IgD-negative memory B cell (primary cell): Measurements from ENCODE around the gene ANAPC4. TPM values are rescaled to one million over a fixed set of nuclear protein-coding genes. Genes with fewer than 3 reads are reported as not detected.

Experiments
- H3K27ac Mint-ChIP-seq, 3 donors: one replicate each; pipeline ENCODE4 v1.8.0; 2020 to 2022; ENCODE audit warnings: mild to moderate bottlenecking in 3 of 3, mixed read lengths in 3 of 3, moderate library complexity in 1 of 3
- H3K27me3 Mint-ChIP-seq: one replicate; pipeline ENCODE4 v1.8.0; 2021; ENCODE audit warnings: mixed read lengths
- H3K36me3 Mint-ChIP-seq: one replicate; pipeline ENCODE4 v1.8.0; 2020; ENCODE audit warnings: mild to moderate bottlenecking, mixed read lengths
- H3K4me1 Mint-ChIP-seq, 3 donors: one replicate each; pipeline ENCODE4 v1.8.0; 2020 to 2022; ENCODE audit warnings: mixed read lengths in 3 of 3, mild to moderate bottlenecking in 1 of 3
- H3K4me3 Mint-ChIP-seq, 4 donors: one replicate each; pipeline ENCODE4 v1.8.0; 2020 to 2022; ENCODE audit warnings: mild to moderate bottlenecking in 4 of 4, mixed read lengths in 4 of 4, moderate library complexity in 3 of 4
- H3K9me3 Mint-ChIP-seq, 3 donors: one replicate each; pipeline ENCODE4 v1.8.0; 2020 to 2021; ENCODE audit warnings: mixed read lengths in 3 of 3, mild to moderate bottlenecking in 1 of 3
- polyA plus RNA-seq: library from polyadenylated mRNA; unstranded; fragments of 300-500 nt; fragmentation: Illumina TruSeq; gene quantifications from one replicate; pipeline ENCODE4 v1.2.3, GENCODE V29; 2021

Gene ANAPC4
- polyA plus RNA-seq, 1 donor from 2014 or later: 19.4 TPM

- H3K4me1 Mint-ChIP-seq: no peaks in the 10 kb centered on the region
- no peak overlapping the region for H3K27ac Mint-ChIP-seq
- peaks cover 8% of the 10 kb centered on the region for H3K36me3 Mint-ChIP-seq
- no peak overlapping the region for H3K4me3 Mint-ChIP-seq
- H3K9me3 Mint-ChIP-seq: no peaks in the 10 kb centered on the region
- no peaks in the 10 kb centered on the region for H3K27me3 Mint-ChIP-seq
Measured at GRCh38 chr4:25406081-25406692, 29.1 kb downstream of the ANAPC4 start.

GRCh38 chr4:25410820-25411529, 33.9 kb downstream of the ANAPC4 start:
- Mint-ChIP-seq H3K4me3 (no peak overlapping the region), H3K27ac (peak overlapping the region in 1 of 3 donors; percentile 68), H3K4me1 (no peaks in the 10 kb centered on the region), H3K36me3 (peaks cover 7% of the 10 kb centered on the region), H3K9me3 (no peaks in the 10 kb centered on the region), H3K27me3 (no peaks in the 10 kb centered on the region)

DNA sequence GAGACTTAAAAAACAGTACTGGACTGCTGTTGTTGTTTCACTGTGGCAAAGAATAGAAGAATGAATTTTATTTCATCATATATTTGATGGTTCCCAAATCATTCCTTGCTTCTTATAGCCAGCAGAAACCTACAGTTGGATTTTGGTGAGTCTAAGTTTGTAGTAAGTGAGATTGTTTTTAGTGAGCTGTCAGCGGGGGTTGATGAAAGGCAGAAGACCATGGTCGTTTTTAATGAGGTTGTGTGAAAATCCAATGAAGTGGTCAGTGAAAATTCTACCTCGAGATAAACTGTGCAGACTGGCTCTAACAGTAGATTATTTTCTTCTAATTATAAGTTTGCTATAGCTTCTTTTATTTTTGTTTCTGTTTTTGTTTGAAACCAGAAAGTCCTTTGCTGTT, 36.2 kb downstream of the ANAPC4 start:
- Mint-ChIP-seq H3K27ac (peak overlapping the region in 1 of 3 donors; percentile 52), H3K4me1 (no peaks in the 10 kb centered on the region), H3K36me3 (no peaks in the 10 kb centered on the region), H3K4me3 (no peak overlapping the region), H3K9me3 (no peaks in the 10 kb centered on the region), H3K27me3 (no peaks in the 10 kb centered on the region)

GRCh38 chr4:25417014-25417413, 40.0 kb downstream of the ANAPC4 start:
- Mint-ChIP-seq H3K4me1 (peaks cover 0 to 4% (median 0%) of the 10 kb centered on the region in 3 donors), H3K36me3 (peaks cover 2% of the 10 kb centered on the region), H3K27me3 (no peaks in the 10 kb centered on the region), H3K4me3 (no peak overlapping the region), H3K27ac (peak overlapping the region in 1 of 3 donors; percentile 35), H3K9me3 (no peaks in the 10 kb centered on the region)

GRCh38 chr4:25420931-25421330, 43.9 kb downstream of the ANAPC4 start:
- no peaks in the 10 kb centered on the region for H3K9me3 Mint-ChIP-seq
- H3K27ac Mint-ChIP-seq: no peak overlapping the region
- H3K4me3 Mint-ChIP-seq: no peak overlapping the region
- H3K4me1 Mint-ChIP-seq: peaks cover 0 to 7% (median 0%) of the 10 kb centered on the region in 3 donors
- H3K27me3 Mint-ChIP-seq: no peaks in the 10 kb centered on the region
- peaks cover 2% of the 10 kb centered on the region for H3K36me3 Mint-ChIP-seq

DNA sequence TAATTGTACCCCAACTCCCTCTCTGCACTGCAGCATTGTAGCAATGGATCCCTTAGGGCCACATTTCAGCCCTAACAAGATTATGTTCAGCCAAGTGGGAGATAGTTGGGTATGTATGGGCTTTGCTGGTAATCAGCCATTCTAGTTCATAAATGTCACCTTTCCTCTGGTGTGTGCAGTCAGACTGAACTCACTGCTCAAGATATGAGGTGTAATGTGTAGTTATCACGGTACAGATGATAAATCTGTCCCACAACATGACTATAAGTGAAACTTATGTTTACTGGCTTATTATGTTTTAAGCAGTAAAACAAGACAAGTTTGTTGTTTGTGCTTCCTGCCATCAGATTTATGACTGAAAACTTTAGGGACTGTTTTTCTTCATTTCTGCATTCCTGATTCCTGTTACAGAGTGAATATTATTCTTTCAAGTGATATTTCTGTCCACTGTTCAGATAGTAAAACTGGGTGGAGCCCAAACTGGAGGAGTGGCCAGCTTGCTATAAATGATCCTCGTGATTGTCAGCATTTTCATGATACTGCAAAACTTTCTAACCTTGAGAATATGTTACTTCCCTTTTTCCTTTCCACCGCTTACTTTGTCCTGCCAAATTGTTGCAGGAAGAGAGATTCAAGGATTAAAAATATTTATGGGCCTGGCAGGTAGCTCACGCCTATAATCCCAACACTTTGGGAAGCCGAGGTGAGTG, 44.9 kb downstream of the ANAPC4 start:
- H3K27ac Mint-ChIP-seq: peak overlapping the region in 1 of 3 donors; percentile 73
- H3K9me3 Mint-ChIP-seq: no peaks in the 10 kb centered on the region
- H3K36me3 Mint-ChIP-seq: peaks cover 2% of the 10 kb centered on the region
- H3K27me3 Mint-ChIP-seq: no peaks in the 10 kb centered on the region
- H3K4me1 Mint-ChIP-seq: peaks cover 0 to 7% (median 0%) of the 10 kb centered on the region in 3 donors
- no peak overlapping the region for H3K4me3 Mint-ChIP-seq

- Mint-ChIP-seq H3K27me3 (no peaks in the 10 kb centered on the region), H3K27ac (no peak overlapping the region), H3K4me1 (peaks cover 0 to 7% (median 0%) of the 10 kb centered on the region in 3 donors), H3K4me3 (no peak overlapping the region), H3K9me3 (no peaks in the 10 kb centered on the region), H3K36me3 (peaks cover 4% of the 10 kb centered on the region)
Measured at GRCh38 chr4:25423548-25423947, 46.5 kb downstream of the ANAPC4 start.

DNA sequence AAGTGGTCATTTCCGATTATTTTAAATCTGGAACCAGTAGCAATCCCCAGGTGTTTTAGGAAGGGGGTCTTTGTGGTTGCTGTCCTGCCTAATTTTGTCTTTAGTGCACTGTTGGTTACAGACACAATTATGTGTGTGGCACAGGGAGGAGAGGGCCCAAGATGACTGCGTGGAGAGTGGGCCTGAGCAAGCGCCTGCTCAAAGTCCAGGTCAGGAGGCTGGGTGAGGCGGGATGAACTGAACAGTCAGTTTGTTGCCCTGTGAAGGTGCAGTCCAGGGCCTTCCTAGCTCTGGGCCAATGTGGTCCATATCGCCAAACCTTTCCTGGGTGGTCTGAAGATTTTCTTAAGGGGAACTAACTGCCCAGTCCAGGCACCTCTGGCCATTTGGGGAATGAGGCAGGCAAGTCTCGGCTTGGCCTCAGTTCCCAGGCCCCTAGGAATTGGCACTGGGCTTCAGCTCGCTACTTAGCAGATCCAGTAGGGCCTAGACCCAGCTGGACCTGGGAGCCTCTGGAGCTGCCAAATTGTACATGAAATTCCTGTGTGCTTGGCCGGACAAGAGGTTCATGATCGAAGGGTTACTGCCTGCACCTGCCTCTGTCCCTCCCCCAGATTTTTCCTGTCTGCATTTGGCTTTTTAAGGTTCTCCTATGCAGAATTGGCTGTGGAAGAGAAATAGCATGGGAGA, 47.6 kb downstream of the ANAPC4 start:
- Mint-ChIP-seq H3K4me3 (no peak overlapping the region), H3K36me3 (peaks cover 4% of the 10 kb centered on the region), H3K27me3 (no peaks in the 10 kb centered on the region), H3K27ac (no peak overlapping the region), H3K4me1 (peaks cover 0 to 7% (median 0%) of the 10 kb centered on the region in 3 donors), H3K9me3 (no peaks in the 10 kb centered on the region)

GRCh38 chr4:25425361-25425760, 48.3 kb downstream of the ANAPC4 start:
- Mint-ChIP-seq H3K36me3 (peaks cover 2% of the 10 kb centered on the region), H3K4me1 (peaks cover 0 to 5% (median 0%) of the 10 kb centered on the region in 3 donors), H3K27ac (no peak overlapping the region), H3K27me3 (no peaks in the 10 kb centered on the region), H3K4me3 (no peak overlapping the region), H3K9me3 (no peaks in the 10 kb centered on the region)

DNA sequence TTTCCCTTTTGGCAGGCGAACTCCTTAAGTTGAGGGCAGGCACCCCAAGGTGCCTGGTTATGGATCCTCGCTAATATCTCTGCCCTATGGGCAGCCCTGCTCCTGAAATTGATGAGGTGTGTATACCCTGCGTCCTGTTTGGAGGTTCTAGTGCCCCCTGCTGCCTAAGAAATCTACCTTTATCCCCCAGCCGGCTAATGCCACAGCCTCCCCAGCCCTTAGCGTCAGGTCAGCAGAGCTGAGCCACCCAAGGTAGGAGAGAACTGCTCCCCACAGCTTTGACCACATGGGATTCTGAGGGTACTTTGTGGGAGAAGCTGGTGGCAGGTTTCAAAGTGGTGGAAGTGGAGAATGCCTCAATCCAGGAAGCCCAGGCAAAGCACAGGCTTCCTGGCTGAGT, 50.8 kb downstream of the ANAPC4 start:
- H3K9me3 Mint-ChIP-seq: peaks cover 0 to under 1% (median 0%) of the 10 kb centered on the region in 3 donors
- no peak overlapping the region for H3K27ac Mint-ChIP-seq
- no peak overlapping the region for H3K4me3 Mint-ChIP-seq
- no peaks in the 10 kb centered on the region for H3K27me3 Mint-ChIP-seq
- no peaks in the 10 kb centered on the region for H3K4me1 Mint-ChIP-seq
- peaks cover 2% of the 10 kb centered on the region for H3K36me3 Mint-ChIP-seq

DNA sequence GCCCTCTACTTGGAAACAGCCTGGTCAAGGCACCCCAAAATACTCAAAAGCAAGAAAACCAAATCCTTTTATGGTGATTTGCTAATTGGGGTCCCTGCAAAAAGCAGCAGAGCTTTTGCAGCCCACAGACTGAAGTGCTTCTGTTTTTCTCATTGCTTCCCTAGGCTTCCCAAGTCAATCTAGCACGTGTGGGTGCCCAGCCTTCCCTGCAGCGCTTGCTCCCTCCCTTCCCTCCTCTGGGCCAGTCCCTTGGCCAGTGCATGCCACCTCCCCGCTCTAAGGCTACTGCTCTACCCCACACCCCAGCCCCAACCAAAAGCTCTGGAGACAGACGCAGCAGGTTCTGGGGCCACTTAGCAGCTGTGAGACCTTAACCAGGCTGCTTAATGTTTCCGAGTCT, 53.6 kb downstream of the ANAPC4 start:
- H3K27me3 Mint-ChIP-seq: peaks cover 1% of the 10 kb centered on the region
- no peaks in the 10 kb centered on the region for H3K4me1 Mint-ChIP-seq
- no peak overlapping the region for H3K4me3 Mint-ChIP-seq
- peaks cover 2% of the 10 kb centered on the region for H3K36me3 Mint-ChIP-seq
- H3K9me3 Mint-ChIP-seq: peaks cover 0 to 3% (median 0%) of the 10 kb centered on the region in 3 donors
- no peak overlapping the region for H3K27ac Mint-ChIP-seq

- Mint-ChIP-seq H3K27me3 (peaks cover 1% of the 10 kb centered on the region), H3K4me3 (peak overlapping the region in 1 of 4 donors; percentile 29), H3K4me1 (no peaks in the 10 kb centered on the region), H3K27ac (no peak overlapping the region), H3K36me3 (peaks cover 1% of the 10 kb centered on the region), H3K9me3 (peaks cover 0 to 5% (median 4%) of the 10 kb centered on the region in 3 donors)
Measured at GRCh38 chr4:25433966-25434827, 57.1 kb downstream of the ANAPC4 start.

DNA sequence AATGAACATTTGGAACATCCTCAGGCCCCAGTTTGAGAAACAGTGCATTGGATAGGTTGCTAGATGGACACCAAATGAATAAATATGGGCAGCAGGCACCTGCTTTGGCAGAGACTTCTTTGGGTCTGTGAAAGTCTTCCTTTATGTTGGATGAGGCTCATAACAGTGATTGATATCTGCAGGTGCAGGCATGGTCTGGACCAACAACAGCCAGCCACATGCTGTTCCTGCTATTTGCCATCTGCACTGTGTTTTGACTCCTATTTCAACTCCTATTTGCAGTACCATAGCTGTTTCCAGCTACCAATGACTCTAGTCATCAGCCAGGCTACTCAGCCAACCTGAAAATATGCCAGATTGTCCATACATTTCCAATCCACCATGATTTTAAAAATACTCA, 60.9 kb downstream of the ANAPC4 start:
- peaks cover 1% of the 10 kb centered on the region for H3K27me3 Mint-ChIP-seq
- no peak overlapping the region for H3K27ac Mint-ChIP-seq
- no peak overlapping the region for H3K4me3 Mint-ChIP-seq
- H3K4me1 Mint-ChIP-seq: no peaks in the 10 kb centered on the region
- H3K36me3 Mint-ChIP-seq: peaks cover 1% of the 10 kb centered on the region
- H3K9me3 Mint-ChIP-seq: peaks cover 0 to 5% (median 4%) of the 10 kb centered on the region in 3 donors

DNA sequence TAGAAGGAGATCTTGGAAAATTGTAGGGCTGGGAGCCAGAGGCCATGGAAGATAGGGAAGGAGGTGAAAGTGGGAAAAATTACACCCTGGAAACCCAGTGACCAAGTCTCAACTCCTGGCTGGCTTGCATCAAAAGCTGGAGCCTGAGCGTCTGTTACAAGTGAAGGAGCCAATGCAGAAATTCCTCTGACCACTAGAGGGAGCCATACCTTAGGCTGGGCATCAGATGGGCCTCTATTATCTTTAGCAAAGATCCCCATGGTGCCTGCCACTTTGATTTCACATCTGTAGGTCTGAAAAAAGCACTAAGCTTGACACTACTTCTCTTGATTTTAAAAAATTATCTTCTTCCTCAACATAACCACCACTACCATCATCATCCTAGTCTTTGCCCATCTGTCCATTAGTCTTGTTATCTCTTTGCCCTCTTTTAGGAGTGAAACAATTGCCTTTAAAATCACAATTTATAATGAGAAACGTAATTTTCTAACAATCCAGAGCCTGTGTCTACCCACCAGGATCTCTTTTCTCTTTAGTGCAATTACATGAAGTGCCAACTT, 62.9 kb downstream of the ANAPC4 start:
- Mint-ChIP-seq H3K4me1 (no peaks in the 10 kb centered on the region), H3K27ac (no peak overlapping the region), H3K27me3 (no peaks in the 10 kb centered on the region), H3K9me3 (peaks cover 0 to 4% (median 2%) of the 10 kb centered on the region in 3 donors), H3K4me3 (no peak overlapping the region), H3K36me3 (peaks cover 1% of the 10 kb centered on the region)
